GF-D8 (cell line): ENCODE results near the gene ABCA10.
"Not testable (repeated sequence)": the region's sequence is repeated elsewhere in the genome, so short reads cannot be mapped to it uniquely, and the experiment has no call there.

Experiments used
- DNase-seq: peaks from one replicate; lab custom pipeline; 2025; lab: John Stamatoyannopoulos, UW

Gene ABCA10

GRCh38 chr17:69228576-69228975, at the start of gene ABCA10:
Gene ABCA10 (minus strand): TSS chr17:69228824. CDS start chr17:69225358, 3,466 bp downstream.
- DNase-seq, result no peak

DNA sequence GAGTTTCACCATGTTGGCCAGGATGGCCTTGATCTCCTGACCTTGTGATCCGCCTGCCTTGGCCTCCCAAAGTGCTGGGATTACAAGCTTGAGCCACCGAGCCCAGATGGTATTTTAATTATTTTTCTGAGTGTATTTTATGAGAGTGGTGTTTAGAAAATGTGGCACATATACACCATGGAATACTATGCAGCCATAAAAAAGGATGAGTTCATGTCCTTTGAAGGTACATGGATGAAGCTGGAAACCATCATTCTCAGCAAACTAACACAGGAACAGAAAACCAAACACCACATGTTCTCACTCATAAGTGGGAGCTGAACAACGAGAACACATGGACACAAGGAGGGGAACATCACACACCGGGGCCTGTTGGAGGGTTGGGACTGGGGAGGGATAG, 47.7 kb upstream of the ABCA10 start:
- DNase-seq, result not testable (repeated sequence)

DNA sequence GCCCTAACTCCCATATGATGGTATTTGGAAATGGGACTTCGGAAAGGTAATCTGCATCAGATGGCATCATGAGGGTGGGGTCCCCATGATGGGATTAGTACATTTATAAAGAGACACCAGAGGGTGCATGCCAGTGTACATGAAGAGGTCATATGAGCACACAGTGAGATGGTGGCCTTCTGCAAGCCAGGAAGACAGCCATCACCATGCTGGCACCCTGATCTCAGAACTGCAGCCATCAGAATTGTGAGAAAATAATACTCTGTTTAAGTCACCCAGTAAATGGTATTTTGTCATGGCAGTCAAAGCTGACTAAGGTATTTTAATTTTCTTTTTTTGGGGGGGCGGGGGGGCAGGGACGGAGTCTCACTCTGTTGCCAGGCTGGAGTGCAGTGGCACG, 47.1 kb upstream of the ABCA10 start:
- DNase-seq, result no peak

DNA sequence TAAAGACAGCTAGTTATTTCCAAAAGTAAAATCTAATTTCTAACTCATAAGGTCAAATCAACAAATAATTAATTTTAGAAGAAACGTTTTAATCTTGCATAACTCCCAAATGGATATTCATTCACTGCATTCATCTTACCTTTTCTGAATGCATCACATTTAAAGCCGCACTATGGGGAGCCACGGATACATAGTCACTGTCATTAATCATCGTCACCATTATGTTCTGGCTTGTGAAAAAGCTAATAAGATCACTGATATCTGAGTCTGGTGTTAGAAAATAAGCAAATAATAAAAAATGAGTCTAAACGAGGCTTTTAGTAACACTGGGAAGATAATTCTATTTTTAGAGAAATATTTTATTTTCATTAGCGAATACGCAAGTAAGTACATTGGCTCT, 42.4 kb upstream of the ABCA10 start:
- DNase-seq, result no peak

DNA sequence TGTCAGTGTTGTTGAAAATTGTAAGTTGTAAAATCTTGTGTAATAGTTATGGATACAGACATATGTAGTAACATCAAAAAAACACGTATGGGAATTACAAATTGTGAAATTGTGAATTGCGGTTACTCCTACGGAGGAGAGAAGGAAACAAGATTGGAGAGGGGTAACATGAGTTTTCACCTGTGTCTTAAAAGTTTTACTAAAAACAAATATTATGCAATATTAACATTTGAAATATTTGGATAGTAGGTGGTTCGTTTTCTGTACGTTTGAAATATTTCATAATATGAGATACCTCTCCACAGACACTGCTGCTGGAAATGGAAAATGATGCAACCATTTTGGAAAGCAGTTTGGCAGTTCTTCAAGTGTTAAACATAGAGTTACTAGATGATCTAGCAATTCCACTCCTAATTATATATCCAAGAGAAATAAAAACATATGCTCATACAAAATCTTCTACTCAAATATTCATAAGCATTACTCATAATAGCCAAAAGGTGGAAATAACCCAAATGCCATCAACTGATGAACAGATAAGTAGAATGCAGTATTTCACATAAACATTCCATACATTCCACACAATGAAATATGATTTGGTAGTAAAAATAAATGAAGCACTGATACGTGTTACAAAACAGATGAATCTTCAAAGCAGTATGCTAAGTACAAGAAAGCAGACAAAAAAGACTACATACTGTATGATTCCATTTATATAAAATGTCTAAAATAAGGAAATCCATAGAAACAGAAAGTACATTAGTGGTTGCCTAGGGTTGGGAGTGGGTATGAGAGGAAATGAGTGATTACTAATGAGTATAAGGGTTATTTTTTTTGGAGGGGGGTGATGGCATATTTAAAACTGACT, 40.7 kb upstream of the ABCA10 start:
- no peak for DNase-seq

GRCh38 chr17:69268543-69269014, 40.0 kb upstream of the ABCA10 start:
- no peak for DNase-seq

GRCh38 chr17:69267219-69267618, 38.6 kb upstream of the ABCA10 start:
- DNase-seq, result no peak

- DNase-seq, result no peak
Measured at GRCh38 chr17:69265873-69266272, 37.2 kb upstream of the ABCA10 start.

DNA sequence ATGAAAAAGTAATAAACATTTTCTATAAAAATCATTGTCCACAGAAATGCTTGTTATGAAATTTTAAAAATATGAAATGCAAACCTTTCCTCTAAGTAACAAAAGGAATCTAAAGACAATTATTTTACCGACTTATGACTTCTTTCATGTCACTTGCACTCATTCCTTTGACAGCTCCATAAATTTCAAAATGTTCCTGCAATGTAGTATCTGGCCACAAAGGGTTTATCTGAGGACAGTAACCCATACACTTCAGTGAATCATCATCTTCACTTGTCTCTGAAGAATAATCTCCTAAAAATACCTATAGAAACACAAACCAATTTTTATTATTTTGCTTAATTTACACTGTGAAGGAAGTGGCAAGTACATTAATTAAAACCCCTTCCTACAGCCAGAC, 25.6 kb upstream of the ABCA10 start:
- DNase-seq, result no peak

- no peak for DNase-seq
Measured at GRCh38 chr17:69250641-69251040, 22.0 kb upstream of the ABCA10 start.

- DNase-seq, result no peak
Measured at GRCh38 chr17:69246726-69247375, 18.2 kb upstream of the ABCA10 start.

DNA sequence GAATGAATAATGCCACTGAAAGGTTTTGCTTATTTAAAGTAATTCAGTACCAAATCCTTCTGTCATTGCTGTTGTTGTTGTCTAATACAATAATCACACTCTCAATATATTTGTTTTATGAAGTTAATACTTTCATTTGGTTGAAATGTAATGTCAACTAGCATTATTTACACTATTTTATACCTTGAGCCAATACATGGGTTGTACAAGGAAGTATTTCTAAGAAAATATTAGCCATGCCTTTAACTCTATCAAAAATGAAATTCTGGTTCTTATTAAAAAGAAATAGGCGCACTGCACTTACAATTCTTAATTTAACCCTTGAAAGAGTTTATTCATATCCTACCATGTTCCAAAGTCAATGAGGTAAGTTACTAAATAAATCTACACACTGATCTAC, 17.6 kb upstream of the ABCA10 start:
- no peak for DNase-seq

DNA sequence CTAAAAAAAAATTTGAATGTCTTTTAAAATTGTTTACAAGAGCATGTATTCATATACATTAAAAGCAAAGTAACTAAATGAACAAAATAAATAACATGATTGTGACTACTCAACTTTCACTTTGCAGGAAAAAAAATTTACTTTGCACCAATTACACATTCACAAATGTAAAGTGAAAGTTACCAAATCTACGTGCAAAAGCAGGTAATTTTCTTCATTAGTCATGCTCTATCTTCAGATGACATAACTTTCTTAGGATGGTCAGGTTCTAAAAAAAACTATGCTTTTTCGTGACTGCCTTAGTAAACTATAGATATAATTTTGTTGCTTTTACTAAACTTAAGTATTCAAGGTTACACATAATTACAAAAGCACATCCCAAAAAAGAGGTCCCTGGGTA, 17.0 kb upstream of the ABCA10 start:
- DNase-seq, result no peak

- no peak for DNase-seq
Measured at GRCh38 chr17:69239611-69240600, 11.3 kb upstream of the ABCA10 start.

DNA sequence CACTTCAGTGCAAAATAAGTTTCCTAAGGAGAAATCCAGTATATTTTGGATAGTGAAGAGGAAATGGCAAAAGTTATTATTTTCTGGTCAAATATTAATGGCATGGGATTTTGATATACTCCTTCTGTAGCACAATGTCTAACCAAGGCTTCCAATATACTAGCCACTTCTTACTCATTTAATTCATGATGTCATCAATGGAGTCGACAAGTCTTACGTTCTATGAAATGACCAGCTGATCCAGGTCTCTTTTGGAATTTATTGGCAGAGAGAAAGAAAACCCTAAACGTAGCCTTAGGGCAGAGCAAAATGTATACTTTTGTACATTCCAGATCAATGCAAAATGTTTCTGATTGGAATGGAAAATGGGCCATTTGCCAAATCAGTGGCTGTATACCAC, 8.3 kb upstream of the ABCA10 start:
- no peak for DNase-seq

- no peak for DNase-seq
Measured at GRCh38 chr17:69236464-69236863, 7.8 kb upstream of the ABCA10 start.

DNA sequence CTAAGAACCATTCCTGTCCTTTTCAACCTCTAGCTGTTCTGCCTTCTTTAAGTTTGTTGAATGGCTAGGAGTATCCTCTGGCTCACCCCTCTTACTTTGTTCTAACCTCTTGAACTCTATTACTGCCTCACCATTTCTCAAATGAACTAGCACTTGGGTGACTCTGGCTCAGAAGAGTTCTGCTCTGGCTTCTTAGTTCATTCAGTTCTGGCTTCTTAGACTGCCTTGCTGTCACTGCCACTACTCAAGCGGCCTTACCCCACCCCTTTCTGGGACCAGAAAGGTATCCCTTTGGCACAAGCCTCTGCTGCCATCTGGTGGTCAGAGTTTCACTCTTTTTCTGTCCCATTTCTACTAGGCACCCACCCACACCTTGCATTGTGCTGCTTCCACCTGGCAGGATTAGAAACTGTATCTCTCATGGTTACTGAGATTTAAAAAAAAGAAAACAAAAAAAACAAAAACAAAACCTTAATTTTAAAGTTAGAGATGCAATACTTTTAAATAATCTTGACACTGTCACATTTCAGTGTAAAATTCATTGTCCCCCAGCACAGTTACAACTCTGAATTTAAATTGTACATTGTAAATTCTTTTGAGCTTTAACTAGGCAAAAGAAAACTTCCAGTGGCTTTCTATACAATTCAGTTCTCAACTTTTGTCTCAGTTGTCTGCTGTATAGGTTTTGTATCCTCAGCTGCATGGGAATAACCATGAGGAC, 6.9 kb upstream of the ABCA10 start:
- DNase-seq, result peak; percentile 4

DNA sequence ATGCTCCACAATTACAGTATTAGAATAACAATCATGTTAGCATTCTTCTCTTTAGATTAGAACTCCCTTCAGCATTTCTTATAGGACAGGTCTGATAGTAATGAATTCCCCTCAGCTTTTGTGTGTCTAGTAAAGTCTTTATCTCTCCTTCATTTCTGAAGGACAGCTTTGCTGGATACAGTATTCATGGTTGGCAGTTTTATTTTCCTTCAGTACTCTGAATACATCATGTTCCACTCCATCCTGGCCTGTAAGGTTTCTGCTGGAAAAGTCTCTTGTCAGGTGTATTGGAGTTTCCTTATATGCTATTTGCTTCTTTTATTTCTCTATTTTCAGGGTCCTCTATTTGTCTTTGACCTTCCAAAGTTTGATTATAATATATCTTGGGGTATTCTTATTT, 4.0 kb upstream of the ABCA10 start:
- DNase-seq, result no peak

GRCh38 chr17:69231521-69231920, 2.9 kb upstream of the ABCA10 start:
- DNase-seq, result no peak

GRCh38 chr17:69230939-69231338, 2.3 kb upstream of the ABCA10 start:
- DNase-seq, result no peak

DNA sequence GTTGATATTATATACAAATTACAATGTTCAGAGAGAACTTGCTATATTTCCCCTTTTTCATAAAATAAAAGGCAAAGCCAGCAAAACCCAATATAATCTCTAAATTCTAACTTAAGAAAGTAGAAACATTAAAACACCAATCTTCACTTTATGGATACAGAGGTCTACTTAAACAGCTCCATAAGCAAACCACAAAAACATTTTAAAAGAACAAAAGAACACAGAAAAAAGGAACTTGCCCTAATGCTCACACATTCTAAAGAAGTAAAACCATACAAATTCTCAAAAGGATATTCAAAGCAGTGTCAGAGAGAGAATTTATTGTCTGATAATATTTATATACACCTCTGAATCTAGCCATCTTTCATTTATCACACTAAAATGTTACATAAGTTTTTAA, 606 bp downstream of the ABCA10 start:
- no peak for DNase-seq

DNA sequence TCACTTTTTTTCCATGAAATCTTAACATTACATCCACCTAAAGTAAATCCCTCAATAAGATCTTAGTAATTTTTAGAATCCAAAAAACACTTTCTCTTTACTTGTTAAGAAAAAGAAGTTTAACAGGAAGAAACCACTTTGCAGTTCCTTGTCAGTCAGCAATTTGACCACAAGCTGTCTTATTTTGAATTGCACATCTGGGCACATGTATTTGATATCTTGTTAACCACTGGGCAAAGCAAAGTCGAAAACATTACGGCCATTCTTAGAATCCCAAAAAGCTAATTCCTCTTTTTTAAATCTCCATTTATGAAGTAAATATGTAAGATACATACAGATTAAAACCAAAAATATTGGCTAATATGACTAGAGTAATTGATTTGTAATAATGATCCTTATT, 1.1 kb downstream of the ABCA10 start:
- no peak for DNase-seq
